HL-60 (cell line): ENCODE measurements around the gene STRN3.

Experiments
- DNase-seq, 2 experiments: peaks; one replicate each; pipeline ENCODE4 v3.0.0-alpha.2; 2010 to 2020; ENCODE audit warnings: low read depth in 1 of 2, low spot score in 1 of 2
- H3K27ac ChIP-seq: fragments of 250-450 bp; sonication (Bioruptor Pico); replicated peaks from 2 replicates; pipeline ENCODE4 v1.5.1; 2020; ENCODE audit warnings: mild to moderate bottlenecking, moderate library complexity
- H3K27me3 ChIP-seq: fragments of 250-450 bp; sonication (Bioruptor Pico); 2 replicates; pipeline ENCODE4 v1.5.1; 2021; ENCODE audit warnings: mild to moderate bottlenecking, moderate library complexity; ENCODE audit not compliant: insufficient read depth, poor library complexity, severe bottlenecking
- H3K4me3 ChIP-seq: replicated peaks from 2 replicates; pipeline ENCODE4 v1.5.1; 2011; ENCODE audit warnings: mild to moderate bottlenecking, control low read depth, low read length; ENCODE audit not compliant: insufficient read depth
- GABPA ChIP-seq: IDR thresholded peaks from 2 replicates; pipeline ENCODE4 v1.6.1; 2012; ENCODE audit warnings: low read depth
- POLR2AphosphoS5 ChIP-seq: IDR thresholded peaks from 2 replicates; pipeline ENCODE4 v1.6.1; 2012; ENCODE audit warnings: low read depth
- SPI1 ChIP-seq: IDR thresholded peaks from 2 replicates; pipeline ENCODE4 v1.6.1; 2012; ENCODE audit warnings: low read depth, mild to moderate bottlenecking, borderline replicate concordance
- TF ChIP-seq, protein P1 (sequence below): IDR thresholded peaks from one replicate; pipeline ENCODE4 v1.5.1; 2011; ENCODE audit warnings: low read length, control low read depth, inconsistent platforms; ENCODE audit not compliant: insufficient read depth
- TF ChIP-seq, protein P2 (sequence below): IDR thresholded peaks from 2 replicates; pipeline ENCODE4 v1.6.1; 2012; ENCODE audit warnings: low read depth; ENCODE audit not compliant: insufficient replicate concordance

STRN3 gene

DNA sequence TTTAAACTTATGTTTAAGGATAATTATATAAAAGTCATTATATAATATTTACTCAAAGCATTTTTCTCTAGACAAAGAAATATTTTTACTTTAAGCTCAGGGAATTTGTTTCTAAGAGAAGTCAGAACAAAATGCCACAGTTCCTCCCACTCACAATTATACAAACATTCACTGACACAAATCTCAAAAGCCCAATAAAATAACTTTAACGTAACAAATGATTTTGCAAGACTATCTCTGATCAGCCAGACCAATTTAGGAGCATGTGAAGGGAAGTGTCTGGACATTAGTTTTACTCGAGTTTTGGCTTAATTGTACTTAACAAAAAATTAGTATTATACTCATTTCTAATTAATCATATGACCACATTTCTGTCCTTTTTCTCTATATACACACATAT lies 110.6 kb downstream of the STRN3 start:
- no peak for DNase-seq
- H3K27me3 ChIP-seq, result no peaks in the 10 kb centered on the region
- H3K4me3 ChIP-seq, result no peak overlapping the region
- TF ChIP-seq POLR2AphosphoS5, result no peak
- TF ChIP-seq, protein P1, sequence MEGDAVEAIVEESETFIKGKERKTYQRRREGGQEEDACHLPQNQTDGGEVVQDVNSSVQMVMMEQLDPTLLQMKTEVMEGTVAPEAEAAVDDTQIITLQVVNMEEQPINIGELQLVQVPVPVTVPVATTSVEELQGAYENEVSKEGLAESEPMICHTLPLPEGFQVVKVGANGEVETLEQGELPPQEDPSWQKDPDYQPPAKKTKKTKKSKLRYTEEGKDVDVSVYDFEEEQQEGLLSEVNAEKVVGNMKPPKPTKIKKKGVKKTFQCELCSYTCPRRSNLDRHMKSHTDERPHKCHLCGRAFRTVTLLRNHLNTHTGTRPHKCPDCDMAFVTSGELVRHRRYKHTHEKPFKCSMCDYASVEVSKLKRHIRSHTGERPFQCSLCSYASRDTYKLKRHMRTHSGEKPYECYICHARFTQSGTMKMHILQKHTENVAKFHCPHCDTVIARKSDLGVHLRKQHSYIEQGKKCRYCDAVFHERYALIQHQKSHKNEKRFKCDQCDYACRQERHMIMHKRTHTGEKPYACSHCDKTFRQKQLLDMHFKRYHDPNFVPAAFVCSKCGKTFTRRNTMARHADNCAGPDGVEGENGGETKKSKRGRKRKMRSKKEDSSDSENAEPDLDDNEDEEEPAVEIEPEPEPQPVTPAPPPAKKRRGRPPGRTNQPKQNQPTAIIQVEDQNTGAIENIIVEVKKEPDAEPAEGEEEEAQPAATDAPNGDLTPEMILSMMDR, result no peak
- TF ChIP-seq, protein P2, sequence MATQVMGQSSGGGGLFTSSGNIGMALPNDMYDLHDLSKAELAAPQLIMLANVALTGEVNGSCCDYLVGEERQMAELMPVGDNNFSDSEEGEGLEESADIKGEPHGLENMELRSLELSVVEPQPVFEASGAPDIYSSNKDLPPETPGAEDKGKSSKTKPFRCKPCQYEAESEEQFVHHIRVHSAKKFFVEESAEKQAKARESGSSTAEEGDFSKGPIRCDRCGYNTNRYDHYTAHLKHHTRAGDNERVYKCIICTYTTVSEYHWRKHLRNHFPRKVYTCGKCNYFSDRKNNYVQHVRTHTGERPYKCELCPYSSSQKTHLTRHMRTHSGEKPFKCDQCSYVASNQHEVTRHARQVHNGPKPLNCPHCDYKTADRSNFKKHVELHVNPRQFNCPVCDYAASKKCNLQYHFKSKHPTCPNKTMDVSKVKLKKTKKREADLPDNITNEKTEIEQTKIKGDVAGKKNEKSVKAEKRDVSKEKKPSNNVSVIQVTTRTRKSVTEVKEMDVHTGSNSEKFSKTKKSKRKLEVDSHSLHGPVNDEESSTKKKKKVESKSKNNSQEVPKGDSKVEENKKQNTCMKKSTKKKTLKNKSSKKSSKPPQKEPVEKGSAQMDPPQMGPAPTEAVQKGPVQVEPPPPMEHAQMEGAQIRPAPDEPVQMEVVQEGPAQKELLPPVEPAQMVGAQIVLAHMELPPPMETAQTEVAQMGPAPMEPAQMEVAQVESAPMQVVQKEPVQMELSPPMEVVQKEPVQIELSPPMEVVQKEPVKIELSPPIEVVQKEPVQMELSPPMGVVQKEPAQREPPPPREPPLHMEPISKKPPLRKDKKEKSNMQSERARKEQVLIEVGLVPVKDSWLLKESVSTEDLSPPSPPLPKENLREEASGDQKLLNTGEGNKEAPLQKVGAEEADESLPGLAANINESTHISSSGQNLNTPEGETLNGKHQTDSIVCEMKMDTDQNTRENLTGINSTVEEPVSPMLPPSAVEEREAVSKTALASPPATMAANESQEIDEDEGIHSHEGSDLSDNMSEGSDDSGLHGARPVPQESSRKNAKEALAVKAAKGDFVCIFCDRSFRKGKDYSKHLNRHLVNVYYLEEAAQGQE, result no peak
- TF ChIP-seq GABPA, result no peak
- no peak for TF ChIP-seq SPI1
- no peak overlapping the region for H3K27ac ChIP-seq

DNA sequence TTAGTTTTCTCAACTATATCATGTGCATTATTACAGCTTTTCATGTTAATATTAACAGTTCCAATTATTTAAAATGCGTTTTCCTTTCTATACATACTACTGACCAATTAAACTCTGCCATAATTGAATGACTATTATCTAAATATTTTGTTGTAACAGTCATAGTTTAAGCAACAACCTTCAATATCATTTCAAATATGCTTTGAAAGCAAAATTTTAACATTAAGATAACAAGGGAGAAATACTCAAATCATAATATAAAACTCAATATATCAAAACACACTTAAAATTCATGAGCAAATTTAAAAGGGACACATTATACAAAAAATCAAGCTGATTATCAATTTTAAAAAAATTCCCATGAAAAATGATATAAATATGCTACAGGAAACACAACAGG lies 111.4 kb downstream of the STRN3 start:
- DNase-seq, result no peak
- no peak overlapping the region for H3K27ac ChIP-seq
- no peak overlapping the region for H3K4me3 ChIP-seq
- H3K27me3 ChIP-seq, result no peaks in the 10 kb centered on the region
- TF ChIP-seq, protein P1, result no peak
- no peak for TF ChIP-seq SPI1

DNA sequence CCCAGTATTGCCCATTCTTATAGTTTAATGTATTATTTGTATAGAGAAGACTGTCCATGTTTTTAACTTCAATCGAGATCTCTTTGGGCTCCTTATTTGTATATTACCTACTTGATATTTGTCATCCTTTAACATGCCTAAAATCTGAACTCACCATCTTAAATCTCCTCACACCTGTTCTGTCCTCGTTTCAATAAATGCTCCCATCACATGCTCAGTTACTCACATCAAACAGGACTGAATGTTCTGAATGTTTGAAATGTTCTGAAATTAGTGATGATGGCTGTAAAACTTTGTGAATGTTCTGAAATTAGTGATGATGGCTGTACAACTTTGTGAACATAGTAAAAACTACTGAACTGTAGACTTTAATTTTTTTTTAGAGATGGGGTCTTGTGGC lies 117.4 kb downstream of the STRN3 start:
- H3K27me3 ChIP-seq, result no peaks in the 10 kb centered on the region
- no peak overlapping the region for H3K27ac ChIP-seq
- no peak for DNase-seq
- TF ChIP-seq POLR2AphosphoS5 (no peak), GABPA (no peak), SPI1 (no peak)
- TF ChIP-seq, protein P1, result no peak
- TF ChIP-seq, protein P2, result no peak
- H3K4me3 ChIP-seq, result no peak overlapping the region

DNA sequence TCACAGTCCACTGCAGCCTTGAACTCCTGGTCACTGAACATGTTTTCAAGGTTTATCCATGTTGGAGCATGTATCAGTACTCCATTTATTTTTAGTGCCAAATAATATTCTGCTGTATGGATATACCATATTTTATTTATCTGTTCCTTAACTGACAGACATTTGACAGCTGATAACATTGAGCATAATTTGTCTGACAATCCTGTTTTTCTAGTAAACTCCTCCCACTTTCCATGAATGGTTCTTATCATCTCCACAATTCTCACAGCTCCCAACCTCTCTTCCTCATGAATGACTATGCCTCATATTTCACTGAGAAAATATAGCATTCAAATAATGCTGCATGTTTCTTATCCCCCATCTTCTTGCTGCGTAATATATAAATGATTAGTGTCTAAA lies 118.5 kb downstream of the STRN3 start:
- Histone ChIP-seq H3K4me3 (no peak overlapping the region), H3K27me3 (no peaks in the 10 kb centered on the region), H3K27ac (no peak overlapping the region)
- no peak for DNase-seq
- TF ChIP-seq, protein P1, result no peak
- TF ChIP-seq, protein P2, result no peak
- TF ChIP-seq SPI1, result no peak
- TF ChIP-seq GABPA, result no peak
- TF ChIP-seq POLR2AphosphoS5, result no peak
